SU-DHL-6 (cell line): Measurements from ENCODE around the gene CLDN17.
A peak's percentile ranks its signal among the peaks of the same experiment; 100 is the strongest.

Source experiments
- H2AFZ ChIP-seq: fragments of 200-600 bp; sonication (generic); 2 replicates; pipeline ENCODE4 v1.6.1; 2014; ENCODE audit warnings: low read depth, mild to moderate bottlenecking, moderate library complexity, mixed read lengths, antibody characterized with exemption, low read length; ENCODE audit not compliant: severe bottlenecking
- H3F3A ChIP-seq: fragments of 200-600 bp; shearing (Covaris generic); 2 replicates; pipeline ENCODE4 v1.6.0; 2016; ENCODE audit warnings: antibody characterized with exemption, mild to moderate bottlenecking; ENCODE audit not compliant: insufficient read depth
- H3K27ac ChIP-seq: fragments of 200-600 bp; sonication (generic); 2 replicates; pipeline ENCODE4 v1.5.1; 2016; ENCODE audit warnings: low read depth, mild to moderate bottlenecking, low read length, moderate library complexity, mixed read lengths
- H3K27me3 ChIP-seq: fragments of 200-600 bp; sonication (generic), shearing (Covaris generic); 2 replicates; pipeline ENCODE4 v1.6.0; 2014; ENCODE audit warnings: mild to moderate bottlenecking, low read length
- H3K36me3 ChIP-seq: fragments of 200-600 bp; sonication (generic); 2 replicates; pipeline ENCODE4 v1.6.1; 2014; ENCODE audit warnings: mild to moderate bottlenecking, low read length, mixed read lengths
- H3K4me2 ChIP-seq: fragments of 300-600, 200-600 bp; shearing (Covaris generic), sonication (generic); 2 replicates; pipeline ENCODE4 v1.6.0; 2014; ENCODE audit warnings: low read length, low read depth, mild to moderate bottlenecking; ENCODE audit not compliant: poor library complexity, severe bottlenecking
- H3K4me3 ChIP-seq: fragments of 200-600 bp; sonication (generic); 2 replicates; pipeline ENCODE4 v1.5.1; 2014; ENCODE audit warnings: antibody characterized with exemption, low read length, mild to moderate bottlenecking, mixed read lengths; ENCODE audit not compliant: insufficient read depth, poor library complexity, severe bottlenecking
- H3K79me2 ChIP-seq: fragments of 200-600 bp; sonication (generic); 2 replicates; pipeline ENCODE4 v1.6.1; 2014; ENCODE audit warnings: mild to moderate bottlenecking, low read length, moderate library complexity; ENCODE audit not compliant: insufficient read depth
- H3K9ac ChIP-seq: fragments of 200-600 bp; sonication (generic); 2 replicates; pipeline ENCODE4 v1.7.0; 2014; ENCODE audit warnings: mild to moderate bottlenecking, low read length
- H3K9me2 ChIP-seq: fragments of 200-600 bp; sonication (generic); replicated peaks from 2 replicates; pipeline ENCODE4 v1.6.1; 2014; ENCODE audit warnings: low read length; ENCODE audit not compliant: insufficient read depth
- H3K9me3 ChIP-seq: fragments of 200-600 bp; sonication (generic); 2 replicates; pipeline ENCODE4 v1.6.1; 2014; ENCODE audit warnings: low read length, mixed read lengths; ENCODE audit not compliant: insufficient read depth
- H4K20me1 ChIP-seq: fragments of 200-600 bp; sonication (generic); 2 replicates; pipeline ENCODE4 v1.6.1; 2014; ENCODE audit warnings: low read depth, mild to moderate bottlenecking, antibody characterized with exemption, low read length, moderate library complexity, mixed read lengths
- CTCF ChIP-seq: fragments of 200-600 bp; sonication (generic); IDR thresholded peaks from one replicate; pipeline ENCODE4 v1.5.1; 2017; ENCODE audit warnings: antibody characterized with exemption, mild to moderate bottlenecking, low read length, moderate library complexity; ENCODE audit not compliant: insufficient read depth, poor library complexity, severe bottlenecking
- EZH2phosphoT487 ChIP-seq: fragments of 200-600 bp; sonication (generic), shearing (Covaris generic); conservative IDR thresholded peaks from 2 replicates; pipeline ENCODE4 v1.6.1; 2018; ENCODE audit warnings: mild to moderate bottlenecking, antibody characterized with exemption, low read length, moderate library complexity, mixed read lengths

CLDN17 gene

GRCh38 chr21:30200000-30200399 lies 33.4 kb upstream of the CLDN17 start:
- Histone ChIP-seq H4K20me1 (no peaks in the 10 kb centered on the region), H3K36me3 (no peaks in the 10 kb centered on the region), H3K27me3 (no peaks in the 10 kb centered on the region), H3K9me2 (no peaks in the 10 kb centered on the region), H3F3A (no peaks in the 10 kb centered on the region), H3K9me3 (no peaks in the 10 kb centered on the region), H2AFZ (no peak overlapping the region), H3K4me3 (no peak overlapping the region), H3K27ac (no peak overlapping the region), H3K4me2 (no peak overlapping the region), H3K79me2 (no peaks in the 10 kb centered on the region), H3K9ac (no peak overlapping the region)
- TF ChIP-seq CTCF (no peak), EZH2phosphoT487 (no peak)

GRCh38 chr21:30194701-30195299 lies 28.2 kb upstream of the CLDN17 start:
- no peak for TF ChIP-seq EZH2phosphoT487
- TF ChIP-seq CTCF, result peak; percentile 64
- Histone ChIP-seq H3K79me2 (no peaks in the 10 kb centered on the region), H3K27me3 (no peaks in the 10 kb centered on the region), H2AFZ (no peak overlapping the region), H3K36me3 (no peaks in the 10 kb centered on the region), H3K27ac (no peak overlapping the region), H3K4me2 (no peak overlapping the region), H3F3A (no peaks in the 10 kb centered on the region), H3K9me2 (no peaks in the 10 kb centered on the region), H3K4me3 (no peak overlapping the region), H3K9me3 (no peaks in the 10 kb centered on the region), H4K20me1 (no peaks in the 10 kb centered on the region), H3K9ac (no peak overlapping the region)

GRCh38 chr21:30193201-30193600 lies 26.6 kb upstream of the CLDN17 start:
- Histone ChIP-seq H2AFZ (no peak overlapping the region), H3K27me3 (no peaks in the 10 kb centered on the region), H4K20me1 (no peaks in the 10 kb centered on the region), H3K9me2 (no peaks in the 10 kb centered on the region), H3K4me3 (no peak overlapping the region), H3K4me2 (no peak overlapping the region), H3K36me3 (no peaks in the 10 kb centered on the region), H3F3A (no peaks in the 10 kb centered on the region), H3K27ac (no peak overlapping the region), H3K9ac (no peak overlapping the region), H3K9me3 (no peaks in the 10 kb centered on the region), H3K79me2 (no peaks in the 10 kb centered on the region)
- no peak for TF ChIP-seq CTCF
- TF ChIP-seq EZH2phosphoT487, result no peak

- Histone ChIP-seq H3K4me3 (no peak overlapping the region), H2AFZ (no peak overlapping the region), H3K9me2 (no peaks in the 10 kb centered on the region), H4K20me1 (no peaks in the 10 kb centered on the region), H3K27me3 (no peaks in the 10 kb centered on the region), H3K4me2 (no peak overlapping the region), H3K9ac (no peak overlapping the region), H3K79me2 (no peaks in the 10 kb centered on the region), H3F3A (no peaks in the 10 kb centered on the region), H3K9me3 (no peaks in the 10 kb centered on the region), H3K36me3 (no peaks in the 10 kb centered on the region), H3K27ac (no peak overlapping the region)
- TF ChIP-seq CTCF (no peak), EZH2phosphoT487 (no peak)
These were observed 23.9 kb upstream of the CLDN17 start for GRCh38 chr21:30190554-30190953.
